Ramos (cell line): Measurements from ENCODE around the gene ARHGEF28.

Experiments used
- in situ Hi-C: fragments of 300-500 bp; cut with MboI; formaldehyde crosslinking; loops from one replicate; pipeline ENCODE4 v1.14.3; 2022; ENCODE audit warnings: low sequenced_read_pairs; ENCODE audit not compliant: unreplicated experiment

The ARHGEF28 gene

GRCh38 chr5:73946919-73947602 is 321.1 kb downstream of the ARHGEF28 start:
- in situ Hi-C loops, result no loop called here

DNA sequence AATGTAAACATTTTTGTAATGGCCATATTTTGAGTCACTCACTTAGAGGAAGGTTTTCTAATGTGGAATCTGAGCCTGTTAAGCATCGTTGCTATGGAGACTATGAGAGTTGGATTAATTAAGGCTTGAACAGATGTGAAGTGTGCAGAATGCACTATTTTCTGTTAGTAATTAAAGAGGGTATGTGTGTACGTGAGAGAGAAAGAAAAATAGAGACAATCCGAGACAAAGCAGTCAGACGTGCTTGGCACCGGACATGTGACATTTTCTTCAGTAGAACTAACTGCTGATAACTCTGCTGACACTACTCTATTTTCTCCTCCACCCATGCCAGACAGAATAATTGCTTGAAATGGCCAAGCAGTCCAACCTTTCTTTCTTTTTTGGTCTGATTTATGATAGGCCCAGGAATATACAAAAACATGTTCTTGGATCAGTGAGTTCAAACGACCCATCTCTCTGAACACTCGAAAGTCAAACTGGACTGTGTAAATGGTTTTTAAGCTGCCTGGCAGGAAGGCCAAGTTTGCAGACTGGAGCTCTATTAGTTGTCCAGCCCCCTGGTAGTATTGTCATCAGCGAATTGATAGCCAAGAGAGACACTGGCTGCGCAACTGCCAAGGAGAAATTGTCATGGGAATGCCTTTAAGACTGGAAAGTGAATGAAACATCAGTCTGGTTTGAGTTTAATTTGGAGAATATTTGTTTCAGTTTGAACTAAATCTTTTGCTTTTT is 322.1 kb downstream of the ARHGEF28 start:
- in situ Hi-C loops, result no loop called here

- in situ Hi-C loops, result no loop called here
Observed at GRCh38 chr5:73948720-73949119, 322.7 kb downstream of the ARHGEF28 start.

DNA sequence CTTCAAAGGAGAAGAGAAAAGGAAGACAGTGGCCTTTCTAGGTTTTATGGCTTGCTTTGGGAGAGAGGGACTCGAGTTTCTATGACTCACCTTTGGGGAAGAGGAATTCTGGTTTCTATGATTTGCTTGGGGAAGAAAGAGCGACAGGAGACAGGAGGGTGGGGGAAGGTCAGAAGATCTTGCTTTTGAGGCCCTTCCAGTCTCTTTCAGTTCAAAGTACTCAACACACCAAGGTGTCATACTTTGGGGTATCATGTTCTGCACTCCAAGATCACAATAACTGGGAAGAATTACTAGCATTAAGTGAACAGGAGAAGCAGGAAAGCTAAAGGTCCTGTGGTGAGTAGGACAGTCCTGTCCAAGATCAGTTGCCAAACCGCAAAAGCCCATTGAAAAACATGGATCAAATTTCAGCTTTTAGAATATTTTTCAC is 324.5 kb downstream of the ARHGEF28 start:
- in situ Hi-C loops, result no loop called here

DNA sequence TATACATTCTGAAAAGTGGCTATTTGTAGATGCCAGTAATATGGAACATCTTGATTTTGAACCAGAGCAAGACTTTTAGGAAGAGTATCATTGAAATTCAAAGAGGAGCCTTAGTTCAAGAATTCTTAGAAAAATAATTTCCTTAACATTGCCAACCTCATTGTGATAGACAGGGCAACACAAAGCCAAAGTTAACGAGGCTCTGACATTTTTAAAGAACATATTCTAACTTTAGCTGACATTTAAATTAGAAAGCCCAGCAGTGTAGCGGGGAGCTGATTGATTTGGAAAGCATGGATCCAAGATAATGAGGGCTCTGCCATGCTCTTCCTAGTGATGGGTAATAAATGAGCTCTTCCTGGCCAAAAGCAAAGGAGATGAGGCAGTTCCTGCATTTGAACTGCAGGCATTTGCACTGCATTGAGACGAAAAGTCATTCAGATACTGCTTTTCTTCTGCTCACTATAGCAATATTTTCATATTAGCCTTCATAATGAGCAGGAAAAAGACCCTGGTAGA is 325.0 kb downstream of the ARHGEF28 start:
- in situ Hi-C loops, result no loop called here

GRCh38 chr5:73952872-73953271 is 326.9 kb downstream of the ARHGEF28 start:
- in situ Hi-C loops, result no loop called here

- in situ Hi-C loops, result no loop called here
Observed at GRCh38 chr5:73954381-73954780, 328.4 kb downstream of the ARHGEF28 start.

- in situ Hi-C loops, result no loop called here
Observed at GRCh38 chr5:73955271-73955846, 329.4 kb downstream of the ARHGEF28 start.

DNA sequence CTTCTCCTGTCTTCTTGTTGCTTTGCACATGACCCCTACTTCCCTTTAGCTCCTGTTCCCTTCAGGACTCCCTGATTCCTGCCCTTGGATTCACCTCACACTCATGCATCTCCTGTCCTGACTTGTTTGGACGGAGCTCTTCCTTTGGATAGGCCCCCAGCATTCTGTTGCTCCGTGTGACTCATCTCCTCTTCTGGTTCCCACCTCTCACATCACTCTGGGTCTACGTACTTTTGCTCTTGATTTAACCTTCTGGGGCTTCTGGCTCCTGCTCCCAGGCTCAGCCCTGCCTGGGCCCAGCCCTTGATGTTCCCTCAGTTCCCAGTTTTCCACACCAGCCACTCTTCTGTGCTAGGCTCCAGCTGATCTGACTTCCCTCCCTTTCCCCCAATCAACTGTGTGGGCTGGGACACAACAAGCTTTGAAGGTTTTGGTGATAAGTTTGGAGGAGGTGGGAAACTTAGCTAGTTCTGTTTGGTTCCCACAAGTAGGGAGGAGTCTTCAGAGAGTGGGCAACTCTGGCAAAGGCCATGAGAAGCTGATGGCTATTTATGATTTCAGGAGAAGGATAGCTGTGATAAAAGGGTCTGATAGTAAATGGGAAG is 331.5 kb downstream of the ARHGEF28 start:
- in situ Hi-C loops, result no loop called here

DNA sequence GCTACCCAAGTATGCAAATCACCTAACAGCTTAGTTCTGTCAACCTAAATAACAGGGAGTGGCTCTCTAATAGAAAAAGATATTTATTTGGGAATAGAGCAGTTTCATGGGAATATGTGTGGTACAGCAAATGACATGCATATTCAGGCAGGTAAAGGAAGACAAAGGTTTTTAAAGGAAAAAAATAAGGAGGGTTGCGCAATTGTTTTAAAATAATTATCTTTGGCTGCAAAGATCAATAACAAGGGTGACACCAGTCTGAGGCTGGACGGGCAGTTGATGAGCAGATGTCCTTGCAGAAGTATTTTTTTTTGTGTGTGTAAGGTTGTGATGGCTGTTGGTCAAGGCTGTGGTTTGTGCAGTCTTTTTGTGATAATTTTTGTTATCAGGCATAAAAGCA is 332.0 kb downstream of the ARHGEF28 start:
- in situ Hi-C loops, result no loop called here

- in situ Hi-C loops, result no loop called here
Observed at GRCh38 chr5:73960023-73960422, 334.0 kb downstream of the ARHGEF28 start.

GRCh38 chr5:73960426-73960825 is 334.4 kb downstream of the ARHGEF28 start:
- in situ Hi-C loops, result no loop called here

- in situ Hi-C loops, result no loop called here
Observed at GRCh38 chr5:73962801-73963425, 336.9 kb downstream of the ARHGEF28 start.

DNA sequence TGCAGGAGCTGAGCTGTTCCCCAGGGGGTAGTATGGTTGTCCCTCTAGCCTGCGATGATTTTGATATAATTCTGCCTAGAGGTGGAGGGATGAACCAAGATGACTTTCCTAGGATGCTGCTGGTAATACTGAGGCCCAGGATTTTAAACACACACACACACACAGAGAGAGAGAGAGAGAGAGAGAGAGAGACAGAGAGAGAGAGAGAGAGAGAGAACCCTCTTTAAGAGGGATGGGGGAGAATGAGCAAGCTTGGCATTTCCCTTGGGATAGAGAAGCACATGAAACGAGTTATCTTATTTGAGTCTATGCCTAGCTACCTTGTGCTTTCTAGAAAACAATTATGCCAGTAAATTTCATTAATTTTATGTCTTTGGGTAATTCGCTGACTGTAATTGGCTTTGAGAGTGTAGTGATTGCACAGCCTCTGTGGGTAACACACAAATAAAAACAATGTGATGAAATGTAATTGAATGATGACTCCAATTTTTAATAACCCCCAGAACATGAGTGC is 338.4 kb downstream of the ARHGEF28 start:
- in situ Hi-C loops, result no loop called here

DNA sequence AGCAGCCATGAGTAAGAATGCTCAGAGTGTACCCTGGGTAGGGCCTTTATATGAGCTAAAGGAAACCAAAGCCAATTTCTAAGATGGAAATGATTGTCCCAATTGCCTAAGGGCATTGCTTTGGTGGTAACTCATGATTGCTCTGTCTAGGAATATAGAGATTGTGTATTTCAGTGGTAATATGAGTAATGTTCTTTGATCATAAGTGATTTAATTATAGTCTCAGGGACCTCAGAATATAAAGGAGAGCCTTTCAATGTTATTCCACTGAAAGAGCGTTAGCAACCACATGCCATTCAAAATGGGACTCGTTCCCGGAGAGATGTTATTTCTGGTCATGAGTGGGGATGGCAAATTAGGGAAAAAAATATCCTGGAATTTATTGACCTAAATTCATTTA is 340.5 kb downstream of the ARHGEF28 start:
- in situ Hi-C loops, result no loop called here

- in situ Hi-C loops, result no loop called here
Observed at GRCh38 chr5:73967347-73967746, 341.4 kb downstream of the ARHGEF28 start.

DNA sequence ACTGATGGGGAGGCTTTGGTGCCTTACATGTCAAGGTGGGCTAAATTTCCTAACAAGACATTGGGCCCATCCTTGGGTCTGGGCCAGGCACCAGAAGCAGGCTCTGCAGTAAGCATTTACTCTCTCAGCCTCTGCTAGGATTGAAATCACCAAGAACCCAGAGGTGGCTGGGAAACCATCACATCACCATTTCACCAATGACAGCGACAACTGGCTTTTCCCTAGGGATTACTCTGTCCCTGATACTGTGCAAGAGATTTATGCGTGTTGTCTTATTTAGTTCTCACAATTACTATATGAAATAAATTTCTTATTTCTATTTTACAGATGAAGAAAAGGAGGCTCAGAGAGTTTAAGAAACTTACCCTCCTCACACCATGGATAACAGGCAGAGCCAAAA is 342.2 kb downstream of the ARHGEF28 start:
- in situ Hi-C loops, result no loop called here

DNA sequence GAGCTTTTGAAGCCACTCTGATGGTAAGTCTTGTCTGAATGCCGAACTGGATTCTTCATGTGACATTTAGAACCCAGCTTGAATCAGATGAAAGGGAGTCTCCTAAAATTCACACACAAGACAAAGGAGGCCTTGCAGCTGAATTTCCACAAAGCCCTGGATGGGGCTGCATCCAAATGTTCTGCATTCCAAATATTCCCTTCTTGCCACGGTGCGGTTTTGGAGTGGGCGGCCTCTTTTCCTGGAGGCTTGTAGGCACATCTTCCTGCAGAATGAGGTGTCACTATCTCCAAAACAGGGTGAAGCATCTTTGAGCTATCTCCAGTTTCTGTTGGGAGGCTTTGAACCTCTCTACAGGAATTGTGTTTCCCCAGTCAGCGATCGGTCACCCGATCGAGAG is 342.7 kb downstream of the ARHGEF28 start:
- in situ Hi-C loops, result no loop called here

DNA sequence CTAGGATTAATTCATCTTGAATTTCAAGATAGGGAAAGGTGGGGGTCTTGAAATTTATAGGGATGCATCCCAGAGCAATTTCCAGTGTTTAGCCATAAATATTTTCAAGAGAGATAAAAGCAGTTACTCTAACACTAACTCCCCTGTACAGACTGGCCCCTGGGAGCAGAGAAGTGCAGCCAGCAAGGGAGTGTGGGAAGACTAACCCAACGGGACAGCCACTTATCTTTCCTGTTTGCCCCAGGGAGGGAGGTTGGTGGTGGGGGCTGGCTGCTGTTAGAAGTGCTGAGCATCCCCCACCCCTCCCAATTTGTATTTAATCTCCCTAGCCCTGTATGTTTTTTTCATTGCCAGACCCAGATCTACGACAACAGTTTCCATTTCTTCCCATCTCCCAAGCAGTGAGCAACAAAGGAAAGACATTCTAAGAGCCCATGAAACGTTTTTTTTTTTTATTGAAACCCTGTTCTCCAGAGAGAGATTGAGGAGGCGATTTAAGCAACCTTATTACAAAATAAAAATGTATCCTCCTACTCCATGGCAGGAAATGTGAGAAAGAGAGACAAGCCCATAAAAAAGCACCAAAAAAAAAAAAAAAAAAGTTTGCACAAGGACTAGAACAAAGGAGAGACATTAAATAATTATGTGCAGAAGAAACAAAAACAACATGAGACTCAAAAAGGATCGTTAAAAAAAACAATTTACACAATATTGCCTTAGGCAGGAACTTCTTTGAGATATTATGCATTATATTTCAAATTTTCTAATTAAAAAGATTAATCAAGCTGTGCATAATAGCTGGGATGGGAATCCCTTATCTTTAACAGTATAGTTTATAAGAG is 343.4 kb downstream of the ARHGEF28 start:
- in situ Hi-C loops, result no loop called here
